WERI-Rb-1 (cell line): ENCODE measurements around the gene IRGC.

Source experiments
- DNase-seq: peaks from one replicate; pipeline ENCODE4 v3.0.0-alpha.2; 2020
- H3K27ac ChIP-seq: fragments of 250-450 bp; sonication (Bioruptor Pico); 2 replicates; pipeline ENCODE4 v1.5.1; 2020; ENCODE audit warnings: mild to moderate bottlenecking, moderate library complexity
- H3K27me3 ChIP-seq: fragments of 250-450 bp; sonication (Bioruptor Pico); 2 replicates; pipeline ENCODE4 v1.5.1; 2021; ENCODE audit warnings: mild to moderate bottlenecking, low read depth, moderate library complexity; ENCODE audit not compliant: insufficient read depth, severe bottlenecking
- H3K36me3 ChIP-seq: fragments of 250-450 bp; sonication (Bioruptor Pico); 2 replicates; pipeline ENCODE4 v1.5.1; 2020; ENCODE audit warnings: mild to moderate bottlenecking, moderate library complexity
- H3K4me3 ChIP-seq: 2 replicates; pipeline ENCODE4 v1.5.1; 2011; ENCODE audit warnings: low read depth, mild to moderate bottlenecking, control low read depth, low read length
- H3K9me3 ChIP-seq: fragments of 250-450 bp; sonication (Bioruptor Pico); 2 replicates; pipeline ENCODE4 v1.5.1; 2021; ENCODE audit warnings: mild to moderate bottlenecking, moderate library complexity; ENCODE audit not compliant: severe bottlenecking
- CTCF ChIP-seq: IDR thresholded peaks from 2 replicates; pipeline ENCODE4 v1.5.1; 2011; ENCODE audit warnings: low read depth, mild to moderate bottlenecking, control low read depth, inconsistent platforms, low read length

IRGC gene

DNA sequence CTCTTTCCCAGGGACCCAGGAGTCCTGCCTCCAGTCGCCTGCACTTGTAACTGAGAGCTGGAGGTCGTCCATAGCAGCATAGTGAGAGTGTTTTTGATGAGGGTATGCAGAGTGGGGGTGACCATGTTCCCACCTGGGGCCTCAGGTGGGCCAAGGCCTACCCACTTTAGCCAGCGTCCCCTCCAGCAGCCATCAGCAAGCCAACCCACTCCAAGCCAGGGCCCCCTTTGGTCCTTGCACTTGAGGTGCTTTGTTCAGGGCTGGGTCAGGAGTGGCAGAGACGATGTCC, 50.8 kb downstream of the IRGC start:
- H3K27ac ChIP-seq: no peak overlapping the region

DNA sequence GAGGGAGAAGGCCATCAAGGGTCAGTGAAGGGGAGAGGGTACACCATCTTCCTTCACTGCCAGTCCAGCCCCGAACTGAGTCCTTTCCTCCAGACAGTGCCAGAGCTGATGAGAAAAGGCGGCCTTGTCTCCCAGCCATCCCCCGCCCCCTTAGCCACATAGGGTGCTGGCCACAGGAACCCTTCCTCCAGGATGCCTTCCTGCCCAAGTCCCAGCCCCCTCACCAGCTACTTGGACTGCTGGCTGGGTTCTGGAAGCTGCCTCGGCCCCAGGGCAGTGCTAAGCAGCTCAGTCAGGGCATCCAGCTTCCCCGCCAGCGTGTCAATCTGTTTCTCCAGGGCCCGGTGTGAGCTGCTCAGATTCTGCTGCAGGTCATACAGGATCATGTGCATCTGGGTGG, 51.4 kb downstream of the IRGC start:
- TF ChIP-seq CTCF: no peak
- H3K27me3 ChIP-seq: no peaks in the 10 kb centered on the region
- no peaks in the 10 kb centered on the region for H3K36me3 ChIP-seq
- DNase-seq: no peak
- H3K4me3 ChIP-seq: no peak overlapping the region
- no peaks in the 10 kb centered on the region for H3K9me3 ChIP-seq
- no peak overlapping the region for H3K27ac ChIP-seq

More for the DNA sequence above, 50.8 kb downstream of the IRGC start:
- Histone ChIP-seq H3K4me3 (no peak overlapping the region), H3K36me3 (no peaks in the 10 kb centered on the region), H3K9me3 (no peaks in the 10 kb centered on the region), H3K27me3 (no peaks in the 10 kb centered on the region)
- no peak for TF ChIP-seq CTCF
- no peak for DNase-seq

- no peak for TF ChIP-seq CTCF
- no peaks in the 10 kb centered on the region for H3K27me3 ChIP-seq
- H3K36me3 ChIP-seq: no peaks in the 10 kb centered on the region
- no peak overlapping the region for H3K4me3 ChIP-seq
- no peak overlapping the region for H3K27ac ChIP-seq
- no peak for DNase-seq
- H3K9me3 ChIP-seq: no peaks in the 10 kb centered on the region
Observed at GRCh38 chr19:43767818-43768217, 51.9 kb downstream of the IRGC start.

- DNase-seq: no peak
- no peak for TF ChIP-seq CTCF
- Histone ChIP-seq H3K36me3 (no peaks in the 10 kb centered on the region), H3K27ac (no peak overlapping the region), H3K9me3 (no peaks in the 10 kb centered on the region), H3K4me3 (no peak overlapping the region), H3K27me3 (no peaks in the 10 kb centered on the region)
Observed at GRCh38 chr19:43768273-43769050, 52.6 kb downstream of the IRGC start.

GRCh38 chr19:43769256-43769655, 53.4 kb downstream of the IRGC start:
- DNase-seq: no peak
- no peak for TF ChIP-seq CTCF
- Histone ChIP-seq H3K27me3 (no peaks in the 10 kb centered on the region), H3K36me3 (no peaks in the 10 kb centered on the region), H3K4me3 (no peak overlapping the region), H3K27ac (no peak overlapping the region), H3K9me3 (no peaks in the 10 kb centered on the region)
